GM18861 (cell line): ENCODE results near the gene ZNF804A.

Experiments used
- ATAC-seq: cut with Tn5 transposase; IDR thresholded peaks from one replicate; pipeline ENCODE4 v1.9.1; 2021; ENCODE audit not compliant: unreplicated experiment

The ZNF804A gene

GRCh38 chr2:184610891-184611290 is 12.6 kb downstream of the ZNF804A start:
- no peak for ATAC-seq

- ATAC-seq = no peak
Observed at GRCh38 chr2:184611361-184612085, 13.2 kb downstream of the ZNF804A start.

GRCh38 chr2:184620367-184620766 is 22.0 kb downstream of the ZNF804A start:
- ATAC-seq = no peak

- no peak for ATAC-seq
Observed at GRCh38 chr2:184624311-184624710, 26.0 kb downstream of the ZNF804A start.

DNA sequence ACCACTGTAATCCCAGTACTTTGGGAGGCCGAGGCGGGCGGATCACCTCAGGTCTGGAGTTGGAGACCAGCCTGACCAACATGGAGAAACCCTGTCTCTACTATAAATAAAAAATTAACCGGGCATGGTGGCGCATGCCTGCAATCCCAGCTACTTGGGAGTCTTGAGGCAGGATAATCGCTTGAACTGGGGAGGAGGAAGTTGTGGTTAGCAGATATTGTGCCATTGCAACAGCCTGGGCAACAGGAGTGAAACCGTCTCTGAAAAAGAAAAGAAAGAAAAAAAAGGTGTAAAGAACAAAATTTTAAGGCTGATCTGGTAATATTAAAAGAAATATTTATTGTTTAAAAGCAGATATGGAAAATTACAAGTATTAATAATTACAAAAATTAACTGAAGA is 29.7 kb downstream of the ZNF804A start:
- ATAC-seq = no peak

- no peak for ATAC-seq
Observed at GRCh38 chr2:184633726-184634125, 35.4 kb downstream of the ZNF804A start.

DNA sequence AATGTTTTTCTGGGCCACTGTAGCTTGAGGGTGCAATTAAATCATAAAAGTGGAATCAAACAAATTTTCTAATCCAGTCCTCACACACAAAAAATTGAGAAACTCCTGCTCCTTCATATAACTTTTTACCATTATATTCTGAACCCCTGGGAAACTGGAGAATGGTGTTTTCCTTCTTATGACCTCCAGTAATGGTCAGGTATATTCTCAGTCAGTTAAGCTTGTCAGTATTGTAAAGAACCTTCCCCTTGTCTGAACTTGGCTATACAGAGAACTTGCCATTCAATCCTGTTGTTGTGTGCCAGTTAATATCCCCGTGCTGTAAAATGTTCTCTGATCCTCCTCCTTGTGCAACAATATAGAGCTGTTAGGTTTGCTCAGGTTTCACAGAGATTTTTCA is 39.5 kb downstream of the ZNF804A start:
- ATAC-seq = no peak

DNA sequence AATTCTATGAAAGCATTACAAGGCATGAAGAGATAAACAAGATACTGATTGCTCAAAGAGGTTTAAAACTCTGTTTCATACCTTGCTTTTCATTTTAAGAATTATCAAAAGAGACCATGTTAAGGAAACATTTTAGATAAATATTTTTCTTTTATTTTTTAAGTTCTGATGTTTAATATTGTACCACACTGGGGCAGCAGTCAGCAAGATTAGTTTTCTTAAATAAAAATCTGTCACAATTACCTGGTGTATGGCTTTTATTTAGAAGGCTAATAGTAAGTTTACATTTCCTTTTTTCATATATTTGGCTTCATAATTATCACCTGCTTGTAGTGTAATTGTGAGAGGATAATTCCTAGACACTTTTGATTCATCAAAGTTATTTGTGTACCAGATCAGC is 46.4 kb downstream of the ZNF804A start:
- ATAC-seq = no peak

DNA sequence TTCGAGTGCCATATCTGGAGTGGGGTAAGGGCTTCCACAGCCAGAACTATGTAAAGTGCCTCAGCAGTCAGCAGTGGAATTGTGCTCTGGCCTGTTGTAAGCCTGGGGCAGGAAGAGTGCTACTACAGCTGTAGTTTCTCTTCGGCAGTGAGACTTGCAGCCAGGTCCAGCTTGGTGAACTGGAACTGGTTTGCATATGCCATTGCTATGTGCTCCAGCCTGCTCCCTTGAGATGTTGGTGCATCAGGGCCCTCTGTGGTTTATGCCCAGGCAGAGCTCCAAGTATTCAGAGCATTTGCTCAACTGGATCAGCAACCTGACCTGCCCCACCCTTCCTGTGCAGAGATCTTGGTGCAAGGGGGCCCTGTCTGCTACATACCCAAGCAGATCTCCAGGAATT is 47.8 kb downstream of the ZNF804A start:
- ATAC-seq = peak; percentile 88

DNA sequence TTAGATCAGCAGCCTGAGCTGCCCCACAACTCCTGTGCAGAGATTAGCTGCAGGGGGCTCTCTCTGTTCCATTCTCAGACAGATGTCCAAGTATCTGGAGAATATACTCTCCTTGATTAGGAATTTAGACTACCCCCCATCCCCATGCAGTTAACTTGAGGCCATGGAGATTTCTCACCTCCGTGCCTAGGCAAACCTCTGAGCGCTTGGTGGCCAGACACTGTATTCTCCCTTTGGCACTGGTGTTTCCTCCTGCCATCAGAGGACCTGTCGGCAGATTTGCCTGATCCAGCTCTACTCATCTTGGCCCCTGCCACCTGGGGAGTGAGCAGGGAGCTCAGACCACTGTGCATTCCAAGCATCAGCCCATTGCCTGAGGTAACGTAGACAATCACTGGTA is 48.3 kb downstream of the ZNF804A start:
- ATAC-seq = no peak

GRCh38 chr2:184654945-184655344 is 56.6 kb downstream of the ZNF804A start:
- ATAC-seq = no peak

GRCh38 chr2:184677171-184677570 is 78.8 kb downstream of the ZNF804A start:
- ATAC-seq = no peak

DNA sequence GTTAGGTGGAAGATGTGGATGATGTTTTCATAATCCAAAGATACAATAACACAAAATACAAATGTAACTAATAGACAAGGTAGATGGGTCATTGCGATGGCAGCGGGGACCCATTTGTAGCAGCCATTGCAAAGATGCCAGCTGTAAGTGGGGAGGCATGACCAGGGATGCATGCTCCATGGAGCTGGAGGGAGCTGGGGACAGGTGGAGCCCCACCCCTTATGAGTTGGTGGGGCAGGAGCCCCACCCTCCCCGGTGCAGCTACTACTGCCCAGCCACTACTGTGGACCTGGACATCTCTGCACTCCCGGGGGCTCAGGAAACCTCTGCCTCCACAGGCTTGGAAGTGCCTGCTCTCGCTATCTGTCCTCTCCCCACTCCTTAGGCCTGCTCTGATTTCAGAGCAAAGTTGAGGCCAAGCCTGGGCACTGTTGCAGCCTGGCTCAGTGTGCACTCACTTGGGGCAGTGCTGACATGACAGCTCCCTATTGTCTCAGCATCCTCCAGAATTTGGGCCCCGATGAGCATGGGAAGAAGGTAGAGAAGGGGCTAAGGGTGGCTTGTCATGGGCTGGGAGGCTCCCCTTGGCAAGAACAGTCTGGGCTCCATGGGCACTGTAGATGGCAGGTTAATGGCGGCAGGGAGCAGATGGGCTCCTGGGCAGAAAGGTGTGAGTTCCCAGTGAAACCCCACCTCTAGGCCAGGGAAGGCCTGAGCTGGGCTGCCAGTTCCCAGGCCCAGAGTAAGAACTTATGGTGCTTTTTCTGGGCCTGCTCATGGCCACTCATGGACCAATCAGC is 81.1 kb downstream of the ZNF804A start:
- no peak for ATAC-seq

DNA sequence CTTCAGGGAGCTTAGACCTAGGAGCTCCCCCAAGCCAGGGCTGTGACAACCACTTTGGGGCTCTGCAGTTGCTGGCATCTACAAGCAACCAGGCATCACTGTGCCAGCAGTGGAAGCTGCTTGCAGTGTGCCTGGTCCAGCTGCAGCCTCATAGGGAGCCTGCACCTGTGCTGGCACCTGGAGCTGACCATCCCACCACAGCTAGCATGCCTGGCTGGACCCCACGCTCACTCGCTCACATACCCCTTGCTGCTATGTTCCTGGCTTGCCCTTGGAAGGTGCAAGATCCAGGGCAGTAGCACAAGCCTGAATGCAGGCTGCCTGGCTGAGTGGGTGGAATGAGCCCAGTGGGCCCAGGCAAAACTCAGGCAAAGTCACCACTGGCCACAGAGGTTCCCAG is 82.5 kb downstream of the ZNF804A start:
- ATAC-seq = no peak

GRCh38 chr2:184681642-184682321 is 83.5 kb downstream of the ZNF804A start:
- no peak for ATAC-seq

DNA sequence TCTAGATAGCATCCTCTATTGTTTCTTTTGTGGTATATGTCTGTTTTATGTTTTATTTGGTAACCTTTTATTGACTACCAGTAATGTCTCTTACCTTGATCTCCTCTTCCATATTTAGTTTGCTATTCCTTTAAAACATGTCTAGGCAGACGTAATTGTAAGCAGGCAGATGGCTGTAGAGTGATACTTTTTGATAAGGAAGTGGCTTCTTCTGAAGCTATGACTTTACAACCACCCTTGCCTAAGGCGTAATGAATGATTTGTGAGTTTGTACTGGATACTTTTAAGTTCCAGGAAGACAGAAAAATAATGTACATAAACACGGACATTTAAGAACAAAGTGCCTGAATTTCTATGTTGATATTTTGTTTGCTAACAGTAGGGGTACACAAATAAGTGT is 85.6 kb downstream of the ZNF804A start:
- no peak for ATAC-seq

- peak; percentile 95 for ATAC-seq
Observed at GRCh38 chr2:184685999-184686841, 87.9 kb downstream of the ZNF804A start.

DNA sequence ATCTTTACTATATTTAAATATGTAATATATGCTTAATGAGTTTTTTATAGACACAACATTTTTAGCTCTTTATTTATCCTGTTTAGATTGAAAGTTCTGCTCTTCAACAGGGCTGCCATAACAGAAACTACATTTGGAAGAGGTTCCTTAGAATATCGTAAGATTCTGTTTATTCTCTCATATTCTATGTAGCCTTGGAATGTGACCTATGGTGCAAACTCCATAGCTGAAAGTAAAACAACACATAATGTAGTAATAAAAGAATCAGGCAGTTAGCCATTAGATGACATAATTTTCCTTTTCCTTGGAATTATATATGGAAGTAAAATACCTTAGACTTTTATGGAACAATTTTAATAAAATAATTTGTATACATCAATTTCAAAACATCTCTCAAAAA is 91.3 kb downstream of the ZNF804A start:
- ATAC-seq = no peak

DNA sequence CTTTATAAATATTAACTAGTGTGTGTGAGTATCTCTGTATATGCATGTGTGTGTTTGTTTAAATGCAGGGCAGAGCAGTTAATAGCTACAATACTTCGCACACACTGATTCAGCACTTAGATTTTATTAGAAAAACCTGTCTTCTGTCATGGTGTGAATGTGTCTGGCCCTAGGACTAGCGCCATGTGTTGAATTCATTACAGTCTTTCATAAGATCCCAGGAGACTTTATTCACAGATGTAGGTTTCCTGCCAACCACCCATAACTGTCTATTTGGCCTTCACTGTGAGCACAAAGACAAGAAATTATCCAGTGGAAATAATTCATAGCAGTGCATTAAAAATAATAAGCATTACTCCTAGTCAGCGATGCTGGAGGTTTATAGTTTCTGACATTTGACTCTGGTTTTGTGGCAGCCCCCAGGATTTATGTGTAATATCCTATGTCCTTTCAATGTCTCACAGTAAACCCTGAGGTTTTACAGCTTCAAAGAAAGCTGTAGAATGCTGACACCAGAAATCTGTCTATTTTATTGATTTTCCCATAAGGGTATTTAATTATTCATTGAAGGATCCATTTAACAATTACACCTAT is 93.9 kb downstream of the ZNF804A start:
- no peak for ATAC-seq

DNA sequence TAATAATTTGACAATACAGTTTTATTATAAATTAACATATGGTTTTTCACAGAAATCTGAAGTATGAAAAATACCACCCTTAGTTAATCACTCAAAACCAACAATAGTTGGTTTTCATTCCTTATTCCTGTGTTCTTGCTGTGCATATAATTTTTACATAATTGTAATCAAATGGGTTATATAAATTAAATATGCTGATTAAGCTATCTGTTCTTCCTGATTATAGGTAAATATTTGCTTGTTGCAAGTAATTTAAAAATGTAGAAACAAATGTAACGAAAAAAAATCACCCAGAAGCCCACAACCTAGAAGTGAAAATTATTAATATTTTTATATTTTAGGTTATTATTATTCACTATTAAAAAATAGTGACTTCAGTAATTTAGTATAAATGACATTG is 98.3 kb downstream of the ZNF804A start:
- no peak for ATAC-seq

DNA sequence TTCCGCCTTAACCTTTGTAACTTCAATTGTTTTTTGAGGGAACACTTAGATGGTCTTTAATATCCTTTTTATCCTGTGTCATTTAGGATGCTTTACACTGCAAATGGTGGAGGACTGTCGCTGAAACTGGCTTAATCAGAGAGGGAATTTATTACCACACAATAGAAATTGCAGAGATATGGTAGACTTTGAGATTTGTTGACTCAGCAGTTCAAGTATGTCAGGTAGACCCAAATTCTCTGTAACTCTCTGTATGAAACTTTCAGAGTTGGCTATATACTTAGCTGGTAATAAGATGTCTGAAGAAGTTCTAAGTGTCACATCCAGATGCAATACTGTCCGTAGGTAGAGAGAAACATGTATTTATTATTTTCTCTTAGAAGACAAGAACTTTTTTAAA is 100.1 kb downstream of the ZNF804A start:
- ATAC-seq = no peak
